Breast epithelium (tissue), 4 donors: ENCODE results near the gene PDE4D. TPM values are rescaled to one million over a fixed set of nuclear protein-coding genes. Genes with fewer than 3 reads are reported as not detected.

Experiments used
- DNase-seq, 2 donors: peaks; one replicate each; pipeline ENCODE4 v3.0.0-alpha.2; 2019; ENCODE audit warnings: low spot score in 2 of 2
- H3K27ac ChIP-seq, 2 donors: fragments of 200-600 bp; sonication (generic) in 1 of 2; one replicate each; pipeline ENCODE4 v1.5.1; 2016 to 2019; ENCODE audit warnings: mild to moderate bottlenecking in 1 of 2
- H3K27me3 ChIP-seq, 2 donors: fragments of 200-600 bp; sonication (generic) in 1 of 2; one replicate each; pipeline versions ENCODE4 v1.5.1 to v1.6.0; 2017 to 2019; ENCODE audit warnings: control low read depth in 1 of 2, mild to moderate bottlenecking in 1 of 2
- H3K36me3 ChIP-seq: fragments of 200-600 bp; one replicate; pipeline ENCODE4 v1.5.1; 2019
- H3K4me1 ChIP-seq, 2 donors: fragments of 200-600 bp; sonication (generic); one replicate each; pipeline ENCODE4 v1.5.1; 2016 to 2019; ENCODE audit warnings: control low read depth in 1 of 2
- H3K4me3 ChIP-seq, 3 donors: fragments of 200-600 bp; sonication (generic); 1 replicate in 2 of 3; 2 replicates in 1 of 3; pipeline ENCODE4 v1.5.1; 2016 to 2019; ENCODE audit warnings: mild to moderate bottlenecking in 3 of 3, moderate library complexity in 2 of 3
- H3K9me3 ChIP-seq, 2 donors: fragments of 200-600 bp; sonication (generic) in 1 of 2; one replicate each; pipeline ENCODE4 v1.5.1; 2016 to 2019; ENCODE audit warnings: control low read depth in 1 of 2
- CTCF ChIP-seq, 3 donors: fragments of 450-650 bp; IDR thresholded peaks; one replicate each; pipeline ENCODE4 v1.5.1; 2016 to 2017; ENCODE audit warnings: antibody characterized with exemption in 3 of 3, mild to moderate bottlenecking in 3 of 3, moderate library complexity in 3 of 3
- POLR2A ChIP-seq: fragments of 450-650 bp; IDR thresholded peaks from one replicate; pipeline ENCODE4 v1.6.1; 2016; ENCODE audit warnings: antibody characterized with exemption, mild to moderate bottlenecking, moderate library complexity
- POLR2AphosphoS5 ChIP-seq, 3 donors: sonication (generic); formaldehyde crosslinking; IDR thresholded peaks; one replicate each; pipeline ENCODE4 v1.6.1; 2017; ENCODE audit warnings: antibody characterized with exemption in 3 of 3
- intact Hi-C: fragments of 100-400 bp; cut with DNase I; formaldehyde crosslinking; loops from one replicate; pipeline ENCODE4 v1.15.1; 2023; ENCODE audit warnings: low total_unique reads
- total RNA-seq, 3 donors: library from RNA; depleted of rRNA; stranded (reverse); fragments of >200 nt; gene quantifications; one replicate each; pipeline ENCODE4 v1.1.0, GENCODE V29; 2016

PDE4D gene
- total RNA-seq, 3 donors from 2014 or later: 14.4 to 37.4 (median 28.2) TPM

GRCh38 chr5:59042201-59043055, 851.1 kb downstream of the PDE4D start:
- no peak for DNase-seq
- Histone ChIP-seq H3K4me1 (peaks cover 0 to 3% of the 10 kb centered on the region in 2 donors), H3K9me3 (no peaks in the 10 kb centered on the region), H3K27ac (peak overlapping the region in 1 of 2 donors; percentile 3), H3K36me3 (no peaks in the 10 kb centered on the region), H3K27me3 (peaks cover 0 to 9% of the 10 kb centered on the region in 2 donors), H3K4me3 (no peak overlapping the region)
- intact Hi-C loops: no loop called here
- TF ChIP-seq POLR2AphosphoS5 (IDR thresholded peaks at IDR 0.05): no peak
- TF ChIP-seq POLR2A: no peak
- TF ChIP-seq CTCF (IDR thresholded peaks at IDR 0.05): no peak

GRCh38 chr5:59041355-59041754, 852.2 kb downstream of the PDE4D start:
- DNase-seq: no peak
- H3K4me3 ChIP-seq: no peak overlapping the region
- TF ChIP-seq POLR2AphosphoS5 (IDR thresholded peaks at IDR 0.05) (no peak), CTCF (IDR thresholded peaks at IDR 0.05) (no peak), POLR2A (no peak)
- H3K4me1 ChIP-seq: peaks cover 0 to 3% of the 10 kb centered on the region in 2 donors
- intact Hi-C loops: no loop called here
- peaks cover 0 to 9% of the 10 kb centered on the region in 2 donors for H3K27me3 ChIP-seq
- no peak overlapping the region for H3K27ac ChIP-seq
- no peaks in the 10 kb centered on the region for H3K9me3 ChIP-seq
- no peaks in the 10 kb centered on the region for H3K36me3 ChIP-seq

- intact Hi-C loops: no loop called here
- Histone ChIP-seq H3K4me3 (no peak overlapping the region), H3K4me1 (peaks cover 0 to 3% of the 10 kb centered on the region in 2 donors)
Observed at GRCh38 chr5:59040804-59041201, 852.7 kb downstream of the PDE4D start.

GRCh38 chr5:59040024-59040803, 853.3 kb downstream of the PDE4D start:
- peak overlapping the region; percentile 34 to 73 for H3K27ac ChIP-seq
- H3K4me3 ChIP-seq: peak overlapping the region; percentile 65 to 87 (median 67)
- DNase-seq: no peak
- intact Hi-C loops: no loop called here
- H3K27me3 ChIP-seq: peaks cover 0 to 9% of the 10 kb centered on the region in 2 donors
- H3K9me3 ChIP-seq: no peaks in the 10 kb centered on the region
- H3K4me1 ChIP-seq: peaks cover 0 to 3% of the 10 kb centered on the region in 2 donors
- TF ChIP-seq CTCF (IDR thresholded peaks at IDR 0.05): no peak
- no peak for TF ChIP-seq POLR2AphosphoS5 (IDR thresholded peaks at IDR 0.05)
- no peak for TF ChIP-seq POLR2A
- H3K36me3 ChIP-seq: no peaks in the 10 kb centered on the region

More at GRCh38 chr5:59040804-59041201, 852.7 kb downstream of the PDE4D start:
- H3K27ac ChIP-seq: no peak overlapping the region
- no peaks in the 10 kb centered on the region for H3K9me3 ChIP-seq
- H3K36me3 ChIP-seq: no peaks in the 10 kb centered on the region
- peaks cover 0 to 9% of the 10 kb centered on the region in 2 donors for H3K27me3 ChIP-seq
- no peak for TF ChIP-seq POLR2A
- no peak for TF ChIP-seq CTCF (IDR thresholded peaks at IDR 0.05)
- no peak for TF ChIP-seq POLR2AphosphoS5 (IDR thresholded peaks at IDR 0.05)
- no peak for DNase-seq
